HG03520 (cell line): ENCODE measurements around the gene FAM110D.
A peak's percentile ranks its signal among the peaks of the same experiment; 100 is the strongest.

Experiments used
- ATAC-seq: cut with Tn5 transposase; IDR thresholded peaks from one replicate; pipeline ENCODE4 v1.9.1; 2021; ENCODE audit warnings: mild to moderate bottlenecking, moderate library complexity; ENCODE audit not compliant: unreplicated experiment

Gene FAM110D

DNA sequence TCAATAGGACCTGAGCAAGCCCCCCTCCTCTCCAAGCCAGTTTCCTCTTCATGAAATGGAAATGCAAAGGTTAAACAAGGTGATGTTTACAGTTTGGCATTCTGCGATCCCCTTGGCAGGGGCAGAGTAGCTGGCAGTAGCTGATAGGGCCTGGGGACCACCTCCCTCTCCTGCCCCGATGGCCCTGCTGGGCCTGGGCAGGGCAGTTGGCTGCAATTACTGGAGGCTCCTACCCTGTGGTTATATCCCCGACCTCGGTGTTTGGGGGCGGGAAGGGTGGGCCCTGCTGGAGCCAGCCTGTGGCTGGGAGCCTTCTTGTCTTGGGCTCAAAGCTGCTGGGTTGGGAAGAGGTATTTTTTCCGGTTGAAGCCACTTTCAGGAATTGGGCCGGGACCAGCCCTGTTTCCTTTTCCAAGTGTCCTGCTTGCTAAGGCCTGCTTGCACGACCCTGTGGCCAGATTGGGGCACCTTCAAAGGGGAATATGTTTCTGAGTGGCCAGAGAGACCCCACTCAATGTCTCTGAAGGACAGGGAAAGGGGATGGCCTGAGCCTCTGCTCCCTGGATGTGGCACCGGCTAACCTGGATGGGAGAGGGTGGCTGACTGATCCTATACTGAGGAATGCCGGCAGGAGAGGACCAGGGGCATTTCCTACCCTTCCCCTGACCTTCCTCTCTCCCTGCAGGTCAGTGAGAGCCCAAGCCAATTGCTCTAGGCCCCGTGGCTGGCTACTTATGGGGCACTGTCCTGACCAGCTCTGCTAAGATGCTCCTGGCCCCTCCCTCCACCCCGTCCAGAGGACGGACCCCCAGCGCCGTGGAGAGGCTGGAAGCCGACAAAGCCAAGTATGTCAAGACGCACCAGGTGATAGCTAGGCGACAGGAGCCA, 1.9 kb downstream of the FAM110D start:
- ATAC-seq: no peak

- no peak for ATAC-seq
Observed at GRCh38 chr1:26161415-26162219, 2.7 kb downstream of the FAM110D start.

- no peak for ATAC-seq
Observed at GRCh38 chr1:26162220-26162709, 3.4 kb downstream of the FAM110D start.

GRCh38 chr1:26163684-26164035, 4.8 kb downstream of the FAM110D start:
- no peak for ATAC-seq

GRCh38 chr1:26164036-26164860, 5.4 kb downstream of the FAM110D start:
- ATAC-seq: no peak

GRCh38 chr1:26164861-26165842, 6.3 kb downstream of the FAM110D start:
- no peak for ATAC-seq

- ATAC-seq: no peak
Observed at GRCh38 chr1:26166719-26167281, 7.9 kb downstream of the FAM110D start.

GRCh38 chr1:26168410-26169197, 9.7 kb downstream of the FAM110D start, which contains the start of gene C1orf232:
Gene C1orf232 (minus strand): TSS chr1:26168963. CDS start chr1:26168499, 464 bp downstream.
- no peak for ATAC-seq

DNA sequence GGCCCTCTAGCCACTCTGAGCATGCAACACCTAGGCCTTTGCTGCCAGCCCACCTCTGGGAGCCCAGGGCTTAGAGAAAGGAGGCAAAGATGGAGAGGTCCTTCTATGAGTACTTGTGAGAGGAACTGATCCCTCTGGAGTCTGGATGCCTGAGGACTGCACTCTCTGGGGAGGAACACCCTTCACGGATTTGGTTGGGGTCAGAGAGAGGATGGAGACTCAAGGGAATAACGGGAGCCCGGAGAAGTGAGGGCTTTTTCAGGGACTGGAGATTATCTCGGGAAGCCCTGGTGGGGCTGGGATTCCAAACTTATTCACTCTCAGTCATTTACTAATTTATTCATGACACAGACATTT, 10.3 kb downstream of the FAM110D start:
- no peak for ATAC-seq

- peak; percentile 85 for ATAC-seq
Observed at GRCh38 chr1:26169669-26170471, 11.0 kb downstream of the FAM110D start, which contains the start of gene ZNF593. Gene ZNF593 (plus strand): TSS chr1:26169908. CDS start chr1:26169984, 76 bp downstream.

DNA sequence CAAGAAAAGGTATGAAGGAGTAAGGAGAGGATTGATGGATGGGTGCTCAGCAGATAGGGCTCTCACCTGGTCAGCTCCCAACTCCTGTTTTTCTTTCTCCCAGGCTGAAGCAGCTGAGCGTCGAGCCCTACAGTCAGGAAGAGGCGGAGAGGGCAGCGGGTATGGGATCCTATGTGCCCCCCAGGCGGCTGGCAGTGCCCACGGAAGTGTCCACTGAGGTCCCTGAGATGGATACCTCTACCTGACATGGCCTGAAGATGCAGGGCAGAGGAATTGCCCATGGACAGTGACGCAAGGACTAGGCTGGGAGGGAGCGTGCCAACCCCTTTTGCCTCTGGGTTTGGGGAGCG, 11.6 kb downstream of the FAM110D start:
- ATAC-seq: no peak

DNA sequence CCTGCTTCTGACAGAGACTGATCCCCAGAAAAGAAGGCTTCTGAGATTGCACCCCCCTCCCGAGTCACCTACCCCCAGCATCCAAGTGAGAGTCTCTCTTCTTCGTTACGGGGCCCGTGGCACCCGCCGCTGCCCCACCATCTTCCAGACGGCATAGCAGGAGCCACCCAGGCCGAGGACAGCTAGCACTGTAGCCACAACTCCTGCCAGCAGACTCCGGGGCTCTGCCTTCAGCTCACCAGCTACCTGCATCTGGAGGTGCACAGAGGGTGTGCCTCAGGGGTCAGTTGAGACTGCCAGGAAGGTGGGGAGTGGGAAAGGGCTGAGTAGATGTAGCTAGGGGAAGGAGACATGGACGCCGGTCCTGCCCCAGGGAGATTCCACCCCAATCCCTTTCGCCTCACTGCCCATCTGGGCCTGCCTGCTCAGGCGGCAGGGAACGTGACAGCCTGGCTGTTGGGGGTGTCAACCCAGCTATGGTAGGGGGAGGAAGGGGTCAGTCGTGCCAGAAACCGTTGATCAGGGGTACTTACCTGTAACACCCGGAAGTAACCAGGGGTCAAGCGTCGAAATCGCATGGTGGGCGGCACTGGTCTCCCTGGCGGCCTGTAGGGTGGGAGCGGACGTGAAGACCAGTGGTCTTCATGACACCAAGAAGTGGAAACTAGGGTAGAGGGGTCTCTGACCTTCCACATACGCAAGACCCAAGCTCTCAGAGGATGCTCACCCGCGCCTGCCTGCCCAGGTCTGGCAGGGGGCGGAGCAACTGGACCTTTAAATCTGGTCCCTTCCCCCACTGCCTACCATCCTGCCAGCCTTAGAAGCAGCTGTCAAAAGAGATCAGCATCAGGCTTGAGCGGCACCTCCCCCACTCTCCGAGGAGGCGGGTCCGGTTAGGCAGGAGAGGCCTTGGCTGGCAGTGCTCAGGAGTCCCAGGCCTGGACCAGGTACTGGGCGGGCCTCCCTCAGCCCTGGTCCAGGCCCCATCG, 12.5 kb downstream of the FAM110D start, which contains the start of gene ZNF593OS:
Gene ZNF593OS, minus strand, starts transcription at position 749 of the 989 bp plus-strand sequence. Its CDS starts 171 bp downstream, at position 578.
- ATAC-seq: no peak

DNA sequence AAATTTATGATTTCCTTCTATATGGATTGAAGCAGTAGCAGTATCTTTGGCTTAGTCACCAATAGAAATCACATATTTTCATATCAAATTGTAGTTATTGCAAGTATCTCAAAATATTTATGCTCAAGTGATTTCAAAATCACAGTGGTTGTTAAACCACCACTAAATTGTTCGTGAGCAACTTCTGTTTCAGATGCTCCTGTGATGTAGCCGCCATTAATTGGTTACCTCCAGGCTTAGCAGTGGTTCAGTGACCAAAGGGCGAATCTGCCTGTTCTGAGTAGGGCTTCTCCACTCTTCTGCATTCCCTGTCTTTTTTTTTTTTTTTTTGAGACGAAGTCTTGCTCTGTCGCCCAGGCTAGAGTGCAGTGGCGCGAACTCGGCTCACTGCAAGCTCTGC, 16.5 kb downstream of the FAM110D start:
- no peak for ATAC-seq

DNA sequence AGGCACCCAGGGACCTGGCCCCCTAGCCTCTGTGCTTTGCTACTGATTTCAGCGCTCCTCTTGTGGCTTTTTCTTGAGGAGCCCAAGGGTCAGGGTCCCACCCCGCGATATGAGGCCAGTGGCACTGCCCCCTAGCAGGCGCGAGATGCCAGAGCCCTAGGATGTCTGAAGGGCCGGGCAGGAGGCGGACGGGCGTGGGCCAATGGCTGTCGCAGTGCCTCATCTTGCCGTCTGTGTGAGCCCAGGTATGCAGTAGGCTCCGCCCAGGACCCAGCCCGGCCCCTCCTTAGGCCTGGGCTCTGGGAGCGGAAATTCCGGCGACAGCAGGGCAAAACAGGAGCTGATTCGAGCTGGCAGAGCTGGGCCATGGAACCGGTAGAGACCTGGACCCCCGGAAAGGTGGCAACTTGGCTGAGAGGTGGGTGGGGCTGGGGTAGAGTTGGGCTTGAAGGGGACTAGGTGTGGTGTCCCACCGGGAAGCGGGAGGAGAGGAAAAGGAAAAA, 18.4 kb downstream of the FAM110D start, which contains the start of gene CNKSR1:
Gene CNKSR1, plus strand, starts transcription at position 310 of the 503 bp plus-strand sequence. Its CDS starts 57 bp downstream, at position 367.
- ATAC-seq: no peak

- ATAC-seq: no peak
Observed at GRCh38 chr1:26180010-26180506, 21.2 kb downstream of the FAM110D start.
